Keratinocyte (primary cell): ENCODE results near the gene ZNF500. TPM values are rescaled to one million over a fixed set of nuclear protein-coding genes. Genes with fewer than 3 reads are reported as not detected.
"Not testable (repeated sequence)": the region's sequence is repeated elsewhere in the genome, so short reads cannot be mapped to it uniquely, and the experiment has no call there.

Source experiments
- DNase-seq: peaks from one replicate; pipeline ENCODE4 v3.0.0-alpha.2; 2011; ENCODE audit warnings: low read depth, missing footprints, low spot score
- FAIRE-seq: peaks from 2 replicates; lab custom pipeline; 2011; peaks lifted over from hg19 to GRCh38; lab: Jason Lieb, UNC
- H2AFZ ChIP-seq: 2 replicates; pipeline ENCODE4 v1.6.0; 2012; ENCODE audit warnings: low read length, control low read depth, inconsistent platforms; ENCODE audit not compliant: control insufficient read depth
- H3K27ac ChIP-seq: 2 replicates; pipeline ENCODE4 v1.5.1; 2011; ENCODE audit warnings: low read length; ENCODE audit not compliant: control insufficient read depth, insufficient read depth
- H3K27me3 ChIP-seq: 3 replicates; pipeline ENCODE4 v1.6.0; 2011; ENCODE audit warnings: low read length; ENCODE audit not compliant: control insufficient read depth, insufficient read depth; ENCODE audit errors: extremely low read depth
- H3K36me3 ChIP-seq, 2 experiments: 2 replicates in 1 of 2; 3 replicates in 1 of 2; pipeline ENCODE4 v1.5.1; 2011; ENCODE audit warnings: low read length in 2 of 2, mild to moderate bottlenecking in 1 of 2; ENCODE audit not compliant: control insufficient read depth in 2 of 2, insufficient read depth in 2 of 2; ENCODE audit errors: extremely low read depth in 1 of 2
- H3K4me1 ChIP-seq: 3 replicates; pipeline ENCODE4 v1.5.1; 2011; ENCODE audit warnings: low read length; ENCODE audit not compliant: control insufficient read depth, insufficient read depth; ENCODE audit errors: extremely low read depth
- H3K4me2 ChIP-seq: 3 replicates; pipeline ENCODE4 v1.6.0; 2011; ENCODE audit warnings: low read depth, low read length; ENCODE audit not compliant: control insufficient read depth, insufficient read depth; ENCODE audit errors: extremely low read depth
- H3K4me3 ChIP-seq, 3 experiments: fragments of 200-600 bp in 1 of 3; sonication (generic) in 1 of 3; 2 replicates in 2 of 3; 3 replicates in 1 of 3; pipeline ENCODE4 v1.5.1; 2011 to 2016; ENCODE audit warnings: low read length in 3 of 3, mild to moderate bottlenecking in 3 of 3, control low read depth in 2 of 3, inconsistent platforms in 1 of 3, low read depth in 1 of 3, mixed read lengths in 1 of 3, mixed run types in 1 of 3, moderate library complexity in 1 of 3; ENCODE audit not compliant: control insufficient read depth in 2 of 3, insufficient read depth in 2 of 3; ENCODE audit errors: extremely low read depth in 1 of 3
- H3K79me2 ChIP-seq: 2 replicates; pipeline ENCODE4 v1.6.0; 2012; ENCODE audit warnings: low read length; ENCODE audit not compliant: control insufficient read depth, insufficient read depth
- H3K9ac ChIP-seq: 3 replicates; pipeline ENCODE4 v1.6.0; 2011; ENCODE audit warnings: low read length; ENCODE audit not compliant: control insufficient read depth, insufficient read depth; ENCODE audit errors: extremely low read depth
- H3K9me1 ChIP-seq: 3 replicates; pipeline ENCODE4 v1.6.0; 2011; ENCODE audit warnings: low read length; ENCODE audit not compliant: control insufficient read depth, insufficient read depth; ENCODE audit errors: extremely low read depth
- H3K9me3 ChIP-seq: 2 replicates; pipeline ENCODE4 v1.5.1; 2012; ENCODE audit warnings: low read depth, low read length; ENCODE audit not compliant: control insufficient read depth
- H4K20me1 ChIP-seq: 3 replicates; pipeline ENCODE4 v1.6.0; 2011; ENCODE audit warnings: low read length; ENCODE audit not compliant: control insufficient read depth, insufficient read depth; ENCODE audit errors: extremely low read depth
- EZH2 ChIP-seq: IDR thresholded peaks from one replicate; pipeline ENCODE4 v1.6.1; 2012; ENCODE audit warnings: inconsistent platforms, mild to moderate bottlenecking, low read length, moderate library complexity
- dilution Hi-C: fragments of 300-500 bp; cut with MboI; formaldehyde crosslinking; loops from one replicate; pipeline ENCODE4 v1.7.0; 2020; ENCODE audit warnings: low sequenced_read_pairs; ENCODE audit not compliant: extremely low pct_ligation_motif_present
- polyA plus RNA-seq, 5 experiments: library from polyadenylated mRNA; depleted of rRNA in 3 of 5; stranded (reverse) in 3 of 5; stranded (forward) in 1 of 5; unstranded in 1 of 5; fragments of >200 nt; gene quantifications; 1 replicate in 1 of 5; 2 replicates in 3 of 5; 3 replicates in 1 of 5; pipeline versions ENCODE4 v1.2.1 to v1.2.3, GENCODE V29; 2011 to 2012; ENCODE audit warnings: missing spikeins in 2 of 5, low read depth in 1 of 5, low replicate concordance in 1 of 5
- TF ChIP-seq, protein P1 (sequence below), 3 experiments: IDR thresholded peaks in 1 of 3; conservative IDR thresholded peaks in 1 of 3; optimal IDR thresholded peaks in 1 of 3; 2 replicates in 2 of 3; 3 replicates in 1 of 3; pipeline versions ENCODE3 to v1.5.1; 2011; ENCODE audit warnings: low read length in 3 of 3, mild to moderate bottlenecking in 3 of 3, moderate library complexity in 2 of 3, control low read depth in 1 of 3, inconsistent platforms in 1 of 3; ENCODE audit not compliant: insufficient read depth in 2 of 3; ENCODE audit errors: extremely low read depth in 1 of 3

Gene ZNF500
- polyA plus RNA-seq, 1 donor (not counting 4 experiments of a cell fraction or from before 2014, with no cell fraction given), result 3.3 TPM

DNA sequence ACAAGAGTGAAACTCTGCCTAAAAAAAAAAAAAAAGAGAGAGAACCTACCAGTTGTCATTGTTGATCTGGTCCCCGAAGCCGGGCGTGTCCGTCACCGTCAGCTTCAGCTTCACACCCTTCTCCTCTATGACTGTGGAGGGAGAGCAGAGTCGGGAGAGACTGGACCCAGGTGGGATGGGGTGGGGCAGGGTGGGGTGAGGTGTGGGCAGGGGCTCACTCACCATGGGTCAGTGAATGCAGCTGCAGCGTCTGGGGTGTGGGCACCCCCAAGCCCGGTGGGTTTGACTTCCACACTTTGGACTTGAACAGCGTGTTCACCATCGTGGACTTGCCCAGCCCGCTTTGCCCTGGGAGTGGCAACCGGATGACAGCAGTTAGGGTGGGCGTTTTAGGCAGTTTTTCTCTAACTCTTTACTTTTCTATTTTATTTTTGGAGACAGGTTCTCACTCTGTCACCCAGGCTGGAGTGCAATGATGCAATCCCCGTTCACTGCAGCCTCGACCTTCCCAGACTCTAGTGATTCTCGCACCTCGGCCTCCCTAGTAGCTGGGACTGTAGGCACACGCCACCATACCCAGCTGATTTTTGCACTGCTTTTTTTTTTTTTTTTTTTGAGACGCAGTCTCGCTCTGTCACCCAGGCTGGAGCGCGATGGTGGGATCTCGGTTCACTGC, 18.9 kb upstream of the ZNF500 start:
- H3K9me1 ChIP-seq, result no peaks in the 10 kb centered on the region
- H3K4me3 ChIP-seq, result no peak overlapping the region
- no peak for FAIRE-seq
- H4K20me1 ChIP-seq, result no peaks in the 10 kb centered on the region
- no peaks in the 10 kb centered on the region for H3K27me3 ChIP-seq
- TF ChIP-seq EZH2, result no peak
- TF ChIP-seq, protein P1, sequence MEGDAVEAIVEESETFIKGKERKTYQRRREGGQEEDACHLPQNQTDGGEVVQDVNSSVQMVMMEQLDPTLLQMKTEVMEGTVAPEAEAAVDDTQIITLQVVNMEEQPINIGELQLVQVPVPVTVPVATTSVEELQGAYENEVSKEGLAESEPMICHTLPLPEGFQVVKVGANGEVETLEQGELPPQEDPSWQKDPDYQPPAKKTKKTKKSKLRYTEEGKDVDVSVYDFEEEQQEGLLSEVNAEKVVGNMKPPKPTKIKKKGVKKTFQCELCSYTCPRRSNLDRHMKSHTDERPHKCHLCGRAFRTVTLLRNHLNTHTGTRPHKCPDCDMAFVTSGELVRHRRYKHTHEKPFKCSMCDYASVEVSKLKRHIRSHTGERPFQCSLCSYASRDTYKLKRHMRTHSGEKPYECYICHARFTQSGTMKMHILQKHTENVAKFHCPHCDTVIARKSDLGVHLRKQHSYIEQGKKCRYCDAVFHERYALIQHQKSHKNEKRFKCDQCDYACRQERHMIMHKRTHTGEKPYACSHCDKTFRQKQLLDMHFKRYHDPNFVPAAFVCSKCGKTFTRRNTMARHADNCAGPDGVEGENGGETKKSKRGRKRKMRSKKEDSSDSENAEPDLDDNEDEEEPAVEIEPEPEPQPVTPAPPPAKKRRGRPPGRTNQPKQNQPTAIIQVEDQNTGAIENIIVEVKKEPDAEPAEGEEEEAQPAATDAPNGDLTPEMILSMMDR (optimal IDR thresholded peaks at IDR 0.05 in 1 of 3, IDR thresholded peaks at IDR 0.05 in 1 of 3, conservative IDR thresholded peaks at IDR 0.05 in 1 of 3; ENCODE audit: extremely low read depth in 1 of 3, insufficient read depth in 2 of 3, low read length in 3 of 3), result no peak
- H3K9me3 ChIP-seq, result no peaks in the 10 kb centered on the region
- no peak overlapping the region for H2AFZ ChIP-seq
- no peak overlapping the region for H3K9ac ChIP-seq
- dilution Hi-C loops, result no loop called here
- H3K27ac ChIP-seq, result no peak overlapping the region
- H3K36me3 ChIP-seq, result no peaks in the 10 kb centered on the region
- no peak for DNase-seq
- no peak overlapping the region for H3K4me2 ChIP-seq
- no peaks in the 10 kb centered on the region for H3K79me2 ChIP-seq
- H3K4me1 ChIP-seq, result peaks cover 2% of the 10 kb centered on the region

DNA sequence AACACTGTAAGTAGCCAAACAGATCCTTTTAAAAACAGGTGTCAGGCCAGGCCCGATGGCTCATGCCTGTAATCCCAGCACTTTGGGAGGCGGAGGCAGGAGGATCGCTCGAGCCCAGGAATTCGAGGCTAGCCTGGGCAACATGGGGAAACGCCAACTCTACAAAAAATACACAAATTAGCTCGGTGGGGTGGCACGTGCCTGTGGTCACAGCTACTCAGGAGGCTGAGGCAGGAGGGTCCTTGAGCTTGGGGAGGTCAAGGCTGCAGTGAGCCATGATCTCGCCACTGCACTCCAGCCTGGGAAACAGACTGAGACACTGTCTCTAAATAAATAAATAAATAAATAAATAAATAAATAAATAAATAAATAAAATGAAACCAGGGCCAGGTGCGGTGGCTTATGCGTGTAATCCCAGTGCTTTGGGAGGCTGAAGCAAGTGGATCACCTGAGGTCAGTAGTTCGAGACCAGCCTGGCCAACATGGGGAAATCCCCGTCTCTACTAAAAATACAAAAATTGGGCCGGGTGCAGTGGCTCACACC, 17.6 kb upstream of the ZNF500 start:
- H3K27me3 ChIP-seq, H2AFZ ChIP-seq, H3K9me1 ChIP-seq, dilution Hi-C loops, H3K27ac ChIP-seq, DNase-seq, H3K79me2 ChIP-seq, FAIRE-seq, H3K4me1 ChIP-seq, H3K4me3 ChIP-seq, H4K20me1 ChIP-seq, H3K36me3 ChIP-seq, H3K9me3 ChIP-seq, H3K4me2 ChIP-seq, H3K9ac ChIP-seq: not testable (repeated sequence)
